GM18858 (cell line): Measurements from ENCODE around the gene CLCF1.
"Not testable (repeated sequence)": the region's sequence is repeated elsewhere in the genome, so short reads cannot be mapped to it uniquely, and the experiment has no call there.

ENCODE experiments used
- ATAC-seq: cut with Tn5 transposase; IDR thresholded peaks from one replicate; pipeline ENCODE4 v1.9.1; 2021; ENCODE audit not compliant: unreplicated experiment

CLCF1 gene

GRCh38 chr11:67345247-67345919, 28.0 kb downstream of the CLCF1 start:
- no peak for ATAC-seq

- ATAC-seq = no peak
Observed at GRCh38 chr11:67344264-67344663, 29.1 kb downstream of the CLCF1 start.

GRCh38 chr11:67337257-67337656, 36.1 kb downstream of the CLCF1 start:
- ATAC-seq = no peak

- ATAC-seq = no peak
Observed at GRCh38 chr11:67332081-67332691, 41.2 kb downstream of the CLCF1 start.

- ATAC-seq = no peak
Observed at GRCh38 chr11:67323526-67323925, 49.9 kb downstream of the CLCF1 start.

- ATAC-seq = no peak
Observed at GRCh38 chr11:67322049-67322448, 51.3 kb downstream of the CLCF1 start.

- no peak for ATAC-seq
Observed at GRCh38 chr11:67321313-67321871, 52.0 kb downstream of the CLCF1 start.

GRCh38 chr11:67320691-67321090, 52.7 kb downstream of the CLCF1 start:
- ATAC-seq = no peak

- no peak for ATAC-seq
Observed at GRCh38 chr11:67320011-67320410, 53.4 kb downstream of the CLCF1 start.

- ATAC-seq = not testable (repeated sequence)
Observed at GRCh38 chr11:67318876-67319275, 54.5 kb downstream of the CLCF1 start.

GRCh38 chr11:67317888-67318555, 55.4 kb downstream of the CLCF1 start:
- ATAC-seq = peak; percentile 8

GRCh38 chr11:67317205-67317887, 56.1 kb downstream of the CLCF1 start:
- peak; percentile 63 for ATAC-seq

GRCh38 chr11:67316882-67317204, 56.6 kb downstream of the CLCF1 start:
- ATAC-seq = no peak

GRCh38 chr11:67315325-67315909, 58.0 kb downstream of the CLCF1 start:
- ATAC-seq = no peak

- ATAC-seq = no peak
Observed at GRCh38 chr11:67314218-67314617, 59.2 kb downstream of the CLCF1 start.
